Ishikawa (cell line): Measurements from ENCODE around the gene ZBTB8OS.

Experiments used
- CEBPB ChIP-seq: IDR thresholded peaks from 2 replicates; pipeline ENCODE4 v1.6.1; 2012
- CREB1 ChIP-seq: IDR thresholded peaks from 2 replicates; pipeline ENCODE4 v1.6.1; 2012; ENCODE audit warnings: low read depth
- EGR1 ChIP-seq: IDR thresholded peaks from 2 replicates; pipeline ENCODE4 v1.6.1; 2012
- EP300 ChIP-seq: IDR thresholded peaks from 2 replicates; pipeline ENCODE4 v1.6.1; 2012; ENCODE audit warnings: borderline replicate concordance
- FOXM1 ChIP-seq: IDR thresholded peaks from 2 replicates; pipeline ENCODE4 v1.6.1; 2012; ENCODE audit warnings: low read depth, borderline replicate concordance
- NFIC ChIP-seq: IDR thresholded peaks from 2 replicates; pipeline ENCODE4 v1.6.1; 2012
- RAD21 ChIP-seq: IDR thresholded peaks from 2 replicates; pipeline ENCODE4 v1.6.1; 2012; ENCODE audit warnings: low read depth
- TAF1 ChIP-seq: IDR thresholded peaks from 2 replicates; pipeline ENCODE4 v1.6.1; 2012; ENCODE audit warnings: low read depth, mild to moderate bottlenecking
- TCF12 ChIP-seq: IDR thresholded peaks from 2 replicates; pipeline ENCODE4 v1.6.1; 2012; ENCODE audit warnings: low read depth
- TEAD4 ChIP-seq: IDR thresholded peaks from 2 replicates; pipeline ENCODE4 v1.6.1; 2012
- YY1 ChIP-seq: IDR thresholded peaks from 2 replicates; pipeline ENCODE4 v1.6.1; 2012; ENCODE audit warnings: low read depth
- ZBTB7A ChIP-seq: IDR thresholded peaks from 2 replicates; pipeline ENCODE4 v1.6.1; 2012; ENCODE audit warnings: low read depth
- TF ChIP-seq, protein P1 (sequence below): IDR thresholded peaks from 2 replicates; pipeline ENCODE4 v1.6.1; 2012
- TF ChIP-seq, protein P2 (sequence below): IDR thresholded peaks from 2 replicates; pipeline ENCODE4 v1.6.1; 2012
- TF ChIP-seq, protein P3 (sequence below): IDR thresholded peaks from 2 replicates; pipeline ENCODE4 v1.6.1; 2012; ENCODE audit warnings: low read depth, mild to moderate bottlenecking

ZBTB8OS gene

DNA sequence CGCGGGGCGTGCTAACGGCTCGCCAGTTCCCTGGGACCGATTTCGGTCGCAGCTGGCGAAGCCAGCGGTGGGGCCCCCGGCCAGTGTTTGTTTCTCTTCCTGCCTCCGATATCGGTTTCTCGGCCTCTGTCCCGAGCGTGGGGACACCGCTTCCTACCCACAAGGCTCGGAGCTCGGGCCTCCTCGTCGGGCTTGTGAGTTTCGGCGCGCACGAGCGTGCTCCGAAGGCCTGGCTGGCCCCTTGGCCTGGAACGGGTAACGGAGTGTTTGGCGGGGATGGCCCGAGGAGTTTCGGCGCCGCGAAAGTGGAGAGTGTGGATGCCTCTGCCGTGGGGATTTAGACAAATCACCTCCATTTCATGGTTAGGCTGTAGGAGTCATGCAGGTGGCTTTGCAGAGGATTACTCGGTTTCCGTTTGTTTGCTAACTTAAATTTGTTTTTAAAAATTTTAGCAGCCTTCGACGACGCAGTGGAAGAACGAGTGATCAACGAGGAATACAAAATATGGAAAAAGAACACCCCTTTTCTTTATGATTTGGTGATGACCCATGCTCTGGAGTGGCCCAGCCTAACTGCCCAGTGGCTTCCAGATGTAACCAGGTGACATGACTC, 1.2 kb upstream of the ZBTB8OS start:
- TF ChIP-seq YY1 (no peak), CEBPB (no peak), TAF1 (no peak), CREB1 (no peak), ZBTB7A (no peak), FOXM1 (no peak)

DNA sequence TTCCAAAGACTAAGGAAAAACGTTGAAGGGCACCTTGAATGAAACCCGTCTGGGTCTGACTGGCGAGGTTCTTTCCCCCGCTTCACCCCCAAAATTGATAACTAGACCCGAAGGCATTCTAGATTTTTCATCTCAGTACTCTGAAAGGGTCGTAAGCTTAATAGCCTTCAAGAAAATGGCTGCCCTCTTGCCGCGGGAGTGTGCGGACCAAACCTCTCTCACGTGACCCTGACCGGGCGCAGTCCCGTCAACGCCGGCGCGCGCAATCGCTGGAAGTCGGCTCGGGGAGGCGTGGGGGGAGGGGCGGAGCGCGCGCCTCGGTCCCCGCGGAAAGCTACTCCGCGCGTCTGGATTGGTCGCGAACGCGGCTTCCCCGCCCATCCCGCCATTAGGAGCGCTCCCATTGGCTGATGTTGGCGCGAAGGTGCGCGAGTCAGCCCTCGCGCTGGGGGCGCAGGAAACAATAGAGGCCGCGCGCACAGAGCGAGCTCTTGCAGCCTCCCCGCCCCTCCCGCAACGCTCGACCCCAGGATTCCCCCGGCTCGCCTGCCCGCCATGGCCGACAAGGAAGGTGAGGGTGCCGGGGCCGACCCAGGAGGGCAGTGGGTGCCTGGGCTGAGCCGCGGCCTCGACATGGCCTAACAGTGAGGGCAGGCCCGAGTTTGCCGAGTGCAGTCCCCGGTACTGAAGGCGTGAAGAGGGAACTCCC, 556 bp upstream of the ZBTB8OS start, which contains the start of gene RBBP4:
Gene RBBP4, plus strand, starts transcription at position 457 of the 709 bp plus-strand sequence. Its CDS starts 99 bp downstream, at position 556.
- no peak for TF ChIP-seq EGR1
- TF ChIP-seq, protein P1, sequence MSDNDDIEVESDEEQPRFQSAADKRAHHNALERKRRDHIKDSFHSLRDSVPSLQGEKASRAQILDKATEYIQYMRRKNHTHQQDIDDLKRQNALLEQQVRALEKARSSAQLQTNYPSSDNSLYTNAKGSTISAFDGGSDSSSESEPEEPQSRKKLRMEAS: peak; percentile 95
- TF ChIP-seq, protein P2, sequence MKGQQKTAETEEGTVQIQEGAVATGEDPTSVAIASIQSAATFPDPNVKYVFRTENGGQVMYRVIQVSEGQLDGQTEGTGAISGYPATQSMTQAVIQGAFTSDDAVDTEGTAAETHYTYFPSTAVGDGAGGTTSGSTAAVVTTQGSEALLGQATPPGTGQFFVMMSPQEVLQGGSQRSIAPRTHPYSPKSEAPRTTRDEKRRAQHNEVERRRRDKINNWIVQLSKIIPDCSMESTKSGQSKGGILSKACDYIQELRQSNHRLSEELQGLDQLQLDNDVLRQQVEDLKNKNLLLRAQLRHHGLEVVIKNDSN: peak; percentile 96
- TF ChIP-seq NFIC: no peak; the same call in 1 of the 2 replicates
- TF ChIP-seq CREB1: no peak; the same call in none of the 2 replicates
- TF ChIP-seq RAD21: no peak
- peak; percentile 85 for TF ChIP-seq YY1
- no peak for TF ChIP-seq CEBPB
- no peak for TF ChIP-seq ZBTB7A
- no peak; the same call in 1 of the 2 replicates for TF ChIP-seq FOXM1
- TF ChIP-seq, protein P3, sequence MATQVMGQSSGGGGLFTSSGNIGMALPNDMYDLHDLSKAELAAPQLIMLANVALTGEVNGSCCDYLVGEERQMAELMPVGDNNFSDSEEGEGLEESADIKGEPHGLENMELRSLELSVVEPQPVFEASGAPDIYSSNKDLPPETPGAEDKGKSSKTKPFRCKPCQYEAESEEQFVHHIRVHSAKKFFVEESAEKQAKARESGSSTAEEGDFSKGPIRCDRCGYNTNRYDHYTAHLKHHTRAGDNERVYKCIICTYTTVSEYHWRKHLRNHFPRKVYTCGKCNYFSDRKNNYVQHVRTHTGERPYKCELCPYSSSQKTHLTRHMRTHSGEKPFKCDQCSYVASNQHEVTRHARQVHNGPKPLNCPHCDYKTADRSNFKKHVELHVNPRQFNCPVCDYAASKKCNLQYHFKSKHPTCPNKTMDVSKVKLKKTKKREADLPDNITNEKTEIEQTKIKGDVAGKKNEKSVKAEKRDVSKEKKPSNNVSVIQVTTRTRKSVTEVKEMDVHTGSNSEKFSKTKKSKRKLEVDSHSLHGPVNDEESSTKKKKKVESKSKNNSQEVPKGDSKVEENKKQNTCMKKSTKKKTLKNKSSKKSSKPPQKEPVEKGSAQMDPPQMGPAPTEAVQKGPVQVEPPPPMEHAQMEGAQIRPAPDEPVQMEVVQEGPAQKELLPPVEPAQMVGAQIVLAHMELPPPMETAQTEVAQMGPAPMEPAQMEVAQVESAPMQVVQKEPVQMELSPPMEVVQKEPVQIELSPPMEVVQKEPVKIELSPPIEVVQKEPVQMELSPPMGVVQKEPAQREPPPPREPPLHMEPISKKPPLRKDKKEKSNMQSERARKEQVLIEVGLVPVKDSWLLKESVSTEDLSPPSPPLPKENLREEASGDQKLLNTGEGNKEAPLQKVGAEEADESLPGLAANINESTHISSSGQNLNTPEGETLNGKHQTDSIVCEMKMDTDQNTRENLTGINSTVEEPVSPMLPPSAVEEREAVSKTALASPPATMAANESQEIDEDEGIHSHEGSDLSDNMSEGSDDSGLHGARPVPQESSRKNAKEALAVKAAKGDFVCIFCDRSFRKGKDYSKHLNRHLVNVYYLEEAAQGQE: no peak
- peak; percentile 36; the same call in 1 of the 2 replicates for TF ChIP-seq TCF12
- TF ChIP-seq EP300: no peak
- TF ChIP-seq TAF1: peak; percentile 46; the same call in 1 of the 2 replicates
- no peak; the same call in 1 of the 2 replicates for TF ChIP-seq TEAD4

DNA sequence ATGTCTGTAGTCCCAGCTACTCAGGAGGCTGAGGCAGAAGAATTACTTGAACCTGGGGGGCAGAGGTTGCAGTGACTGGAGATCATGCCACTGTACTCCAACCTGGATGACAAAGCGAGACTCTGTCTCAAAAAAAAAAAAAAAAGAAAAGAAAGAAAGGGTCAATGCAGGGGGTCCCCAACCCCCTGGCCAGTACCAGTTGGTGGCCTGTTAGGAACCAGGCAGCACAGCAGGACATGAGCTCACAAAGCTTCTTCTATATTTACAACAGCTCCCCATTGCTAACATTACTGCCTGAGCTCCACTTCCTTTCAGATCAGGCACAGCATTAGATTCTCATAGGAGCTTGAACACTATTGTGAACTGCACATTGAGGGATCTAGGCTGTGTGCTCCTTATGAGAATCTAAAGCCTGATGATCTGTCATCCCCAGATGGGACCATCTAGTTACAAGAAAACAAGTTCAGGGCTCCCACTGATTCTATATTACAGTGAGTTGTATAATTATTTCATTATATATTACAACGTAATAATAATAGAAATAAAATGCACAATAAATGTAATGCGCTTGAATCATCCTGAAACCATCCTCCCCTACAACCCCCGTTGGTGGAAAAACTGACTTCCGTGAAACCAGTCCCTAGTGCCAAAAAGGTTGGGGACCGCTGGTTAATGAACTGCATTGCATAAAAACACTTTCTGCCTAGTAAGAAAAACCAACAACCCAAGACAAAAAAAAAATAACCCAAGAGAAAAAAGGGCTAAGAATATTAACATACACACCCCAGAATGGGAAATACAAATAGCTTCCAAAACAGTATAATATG, 2.8 kb downstream of the ZBTB8OS start:
- TF ChIP-seq EP300: no peak
- no peak for TF ChIP-seq ZBTB7A
- no peak for TF ChIP-seq TCF12

DNA sequence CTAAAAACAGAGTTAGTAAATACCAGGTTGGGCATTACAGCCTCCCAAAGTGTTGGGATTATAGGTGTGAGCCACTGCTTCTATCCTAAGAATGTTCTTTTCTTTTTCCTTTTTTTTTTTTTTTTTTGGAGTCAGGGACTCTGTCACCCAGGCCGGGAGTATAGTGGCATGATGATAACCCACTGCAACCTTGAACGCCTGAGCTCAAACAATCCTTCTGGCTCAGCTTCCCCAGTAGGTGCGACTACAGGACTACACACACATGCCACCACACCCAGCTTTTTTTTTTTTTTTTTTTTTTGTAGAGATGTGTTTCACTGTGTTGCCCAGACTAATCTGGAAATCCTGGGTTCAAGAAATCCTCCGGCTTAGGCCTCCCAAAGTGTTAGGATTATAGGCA, 5.9 kb downstream of the ZBTB8OS start:
- no peak for TF ChIP-seq TAF1
- no peak for TF ChIP-seq EGR1
- no peak for TF ChIP-seq ZBTB7A
- TF ChIP-seq FOXM1: no peak
- no peak for TF ChIP-seq NFIC
- TF ChIP-seq TCF12: no peak
- no peak for TF ChIP-seq YY1
- TF ChIP-seq, protein P1: no peak
- no peak for TF ChIP-seq RAD21
- TF ChIP-seq CREB1: no peak

DNA sequence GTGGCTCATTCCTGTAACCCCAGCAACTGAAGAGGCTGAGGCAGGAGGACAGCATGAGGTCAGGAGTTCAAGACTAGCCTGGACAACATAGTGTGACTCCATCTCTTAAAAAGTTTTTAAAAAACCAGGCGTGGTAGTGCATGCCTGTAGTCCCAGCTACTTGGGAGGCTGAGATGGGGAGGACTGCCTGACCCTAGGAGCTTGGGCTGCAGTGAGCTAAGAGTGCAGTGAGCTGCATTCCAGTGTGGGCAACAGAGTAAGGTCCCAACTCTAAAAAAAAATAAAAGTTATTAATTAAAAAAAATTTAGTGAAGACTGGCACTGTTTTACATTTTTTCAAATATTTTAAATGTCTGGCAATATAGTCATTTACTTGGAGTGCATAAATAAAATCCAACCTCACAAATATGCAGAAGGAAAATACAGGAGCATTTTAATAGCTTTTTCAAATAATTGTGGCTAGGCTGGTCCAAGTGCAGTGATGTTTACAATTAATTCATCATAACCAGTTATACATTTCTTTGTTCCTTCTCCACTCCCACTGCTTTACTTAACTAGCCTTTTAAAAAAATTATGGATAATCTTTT, 10.8 kb downstream of the ZBTB8OS start:
- TF ChIP-seq NFIC (no peak), TAF1 (no peak), TCF12 (no peak), EP300 (no peak)
- TF ChIP-seq, protein P3: no peak
